MCF 10A (cell line): ENCODE measurements around the gene STK33. TPM values are rescaled to one million over a fixed set of nuclear protein-coding genes. Genes with fewer than 3 reads are reported as not detected.

Experiments used
- BruUV-seq: library from RNA; stranded (reverse); fragments of 400-500 nt; replicated peaks from 2 replicates; lab custom pipeline; 2021; lab: Mats Ljungman, UMichigan
- CTCF ChIA-PET: fragments of 300-600 bp; sonication (Branson Sonifier 250); formaldehyde crosslinking; extraction: SDS; loops from one replicate; lab custom pipeline; 2021; ENCODE audit warnings: antibody characterized with exemption, inconsistent platforms; lab: Yijun Ruan, JAX
- POLR2A ChIA-PET: fragments of 300-600, 350-650 bp; sonication (Branson Sonifier 250); formaldehyde crosslinking; extraction: SDS; loops from one replicate; lab custom pipeline; 2020; ENCODE audit warnings: antibody characterized with exemption, inconsistent platforms; lab: Yijun Ruan, JAX
- DNase-seq: peaks from one replicate; pipeline ENCODE4 v3.0.0-alpha.2; 2018; ENCODE audit not compliant: unreplicated experiment
- H3K27ac Mint-ChIP-seq: one replicate; pipeline ENCODE4 v1.8.0; 2022; ENCODE audit warnings: mild to moderate bottlenecking, low read depth, mixed read lengths; ENCODE audit not compliant: unreplicated experiment
- H3K27me3 Mint-ChIP-seq: one replicate; pipeline ENCODE4 v1.8.0; 2022; ENCODE audit warnings: mixed read lengths; ENCODE audit not compliant: insufficient read depth, unreplicated experiment
- H3K36me3 Mint-ChIP-seq: one replicate; pipeline ENCODE4 v1.8.0; 2022; ENCODE audit warnings: mild to moderate bottlenecking, moderate library complexity, mixed read lengths; ENCODE audit not compliant: insufficient read depth, unreplicated experiment
- H3K4me1 Mint-ChIP-seq: one replicate; pipeline ENCODE4 v1.8.0; 2022; ENCODE audit warnings: mixed read lengths; ENCODE audit not compliant: insufficient read depth, unreplicated experiment
- H3K4me3 Mint-ChIP-seq: one replicate; pipeline ENCODE4 v1.8.0; 2022; ENCODE audit warnings: mild to moderate bottlenecking, moderate library complexity, mixed read lengths; ENCODE audit not compliant: unreplicated experiment
- H3K9me3 Mint-ChIP-seq: one replicate; pipeline ENCODE4 v1.8.0; 2022; ENCODE audit warnings: mixed read lengths; ENCODE audit not compliant: unreplicated experiment
- CTCF ChIP-seq: fragments of 200-600 bp; IDR thresholded peaks from one replicate; pipeline ENCODE4 v1.8.0; 2022; ENCODE audit warnings: antibody characterized with exemption, mild to moderate bottlenecking; ENCODE audit not compliant: unreplicated experiment
- intact Hi-C: fragments of 100-400 bp; cut with micrococcal nuclease; formaldehyde crosslinking; loops from 2 replicates; pipeline ENCODE4 v1.14.1; 2022
- total RNA-seq: library from RNA; stranded (reverse); gene quantifications from 2 replicates; pipeline ENCODE4 v1.2.3, GENCODE V29; 2022

The STK33 gene
- total RNA-seq, 1 experiment from 2014 or later: 0.58 TPM

GRCh38 chr11:8363921-8364320 is 230.1 kb downstream of the STK33 start:
- DNase-seq: peak; percentile 47
- Mint-ChIP-seq H3K4me3 (no peak overlapping the region), H3K36me3 (no peaks in the 10 kb centered on the region), H3K9me3 (no peaks in the 10 kb centered on the region), H3K27ac (no peak overlapping the region), H3K4me1 (no peaks in the 10 kb centered on the region), H3K27me3 (peaks cover 31% of the 10 kb centered on the region)
- POLR2A ChIA-PET: no interaction called here
- BruUV-seq: no TSS peak
- no peak for TF ChIP-seq CTCF
- CTCF ChIA-PET: interaction anchor here (0.6 kb wide), 1 partner anchor 1620 kb away, joined by 4 read pairs; no protein-coding TSS in a partner anchor
- intact Hi-C loops: no loop called here

- Mint-ChIP-seq H3K4me3 (no peak overlapping the region), H3K27me3 (peaks cover 25% of the 10 kb centered on the region), H3K27ac (no peak overlapping the region), H3K9me3 (no peaks in the 10 kb centered on the region), H3K4me1 (no peaks in the 10 kb centered on the region), H3K36me3 (no peaks in the 10 kb centered on the region)
- BruUV-seq: no TSS peak
- intact Hi-C loops: no loop called here
- POLR2A ChIA-PET: no interaction called here
- CTCF ChIA-PET: no interaction called here
- DNase-seq: no peak
- no peak for TF ChIP-seq CTCF
Measured at GRCh38 chr11:8362899-8363298, 231.1 kb downstream of the STK33 start.

- peaks cover 25% of the 10 kb centered on the region for H3K27me3 Mint-ChIP-seq
- H3K36me3 Mint-ChIP-seq: no peaks in the 10 kb centered on the region
- TF ChIP-seq CTCF: no peak
- no TSS peak for BruUV-seq
- no peaks in the 10 kb centered on the region for H3K4me1 Mint-ChIP-seq
- H3K4me3 Mint-ChIP-seq: no peak overlapping the region
- ChIA-PET CTCF (interaction anchor here (0.7 kb wide), 1 partner anchor 551 kb away, joined by 3 read pairs; no protein-coding TSS in a partner anchor), POLR2A (no interaction called here)
- no peak for DNase-seq
- no peak overlapping the region for H3K27ac Mint-ChIP-seq
- intact Hi-C loops: no loop called here
- no peaks in the 10 kb centered on the region for H3K9me3 Mint-ChIP-seq
Measured at GRCh38 chr11:8362491-8362890, 231.5 kb downstream of the STK33 start.

GRCh38 chr11:8361664-8362210 is 232.3 kb downstream of the STK33 start:
- Mint-ChIP-seq H3K27me3 (peaks cover 25% of the 10 kb centered on the region), H3K4me1 (no peaks in the 10 kb centered on the region), H3K36me3 (no peaks in the 10 kb centered on the region), H3K27ac (no peak overlapping the region), H3K4me3 (no peak overlapping the region), H3K9me3 (no peaks in the 10 kb centered on the region)
- no peak for TF ChIP-seq CTCF
- DNase-seq: no peak
- intact Hi-C loops: no loop called here
- ChIA-PET CTCF (interaction anchor here (0.6 to 0.7 kb wide), 2 partner anchors 32 to 552 kb away, joined by 3 read pairs; no protein-coding TSS in a partner anchor), POLR2A (no interaction called here)
- no TSS peak for BruUV-seq
